OCI-LY1 (cell line): Measurements from ENCODE around the gene DCTN4.

Source experiments
- H2AFZ ChIP-seq: fragments of 200-600 bp; sonication (generic), shearing (Covaris generic); 2 replicates; pipeline ENCODE4 v1.6.0; 2014; ENCODE audit warnings: antibody characterized with exemption, mild to moderate bottlenecking, low read length
- H3F3A ChIP-seq: fragments of 200-600 bp; sonication (generic), shearing (Covaris generic); 2 replicates; pipeline ENCODE4 v1.6.0; 2014; ENCODE audit warnings: mild to moderate bottlenecking, antibody characterized with exemption, low read length, moderate library complexity; ENCODE audit not compliant: insufficient read depth
- H3K27ac ChIP-seq: fragments of 200-600 bp; sonication (generic); 2 replicates; pipeline ENCODE4 v1.5.1; 2014; ENCODE audit warnings: low read length, mixed run types, mild to moderate bottlenecking, low read depth; ENCODE audit not compliant: poor library complexity, severe bottlenecking
- H3K27me3 ChIP-seq: fragments of 200-600 bp; sonication (generic); 2 replicates; pipeline ENCODE4 v1.6.0; 2014; ENCODE audit warnings: antibody characterized with exemption, mild to moderate bottlenecking, low read length, moderate library complexity; ENCODE audit not compliant: insufficient read depth
- H3K36me3 ChIP-seq: fragments of 200-600 bp; sonication (generic); 2 replicates; pipeline ENCODE4 v1.6.1; 2014; ENCODE audit warnings: mild to moderate bottlenecking, antibody characterized with exemption, low read length, moderate library complexity, mixed read lengths; ENCODE audit not compliant: insufficient read depth
- H3K4me1 ChIP-seq: fragments of 200-600 bp; sonication (generic); 2 replicates; pipeline ENCODE4 v1.5.1; 2014; ENCODE audit warnings: mild to moderate bottlenecking, low read length, moderate library complexity; ENCODE audit not compliant: insufficient read depth, severe bottlenecking
- H3K4me2 ChIP-seq: fragments of 200-600 bp; sonication (generic), shearing (Covaris generic); 2 replicates; pipeline ENCODE4 v1.6.1; 2014; ENCODE audit warnings: low read length
- H3K4me3 ChIP-seq: fragments of 200-600 bp; sonication (generic); 2 replicates; pipeline ENCODE4 v1.5.1; 2014; ENCODE audit warnings: low read length, low read depth, mild to moderate bottlenecking, mixed read lengths; ENCODE audit not compliant: poor library complexity, severe bottlenecking
- H3K79me2 ChIP-seq: fragments of 200-600 bp; shearing (Covaris generic); 2 replicates; pipeline ENCODE4 v1.6.1; 2016; ENCODE audit warnings: mixed run types, low read length, mixed read lengths; ENCODE audit not compliant: insufficient read depth
- H3K9ac ChIP-seq: fragments of 200-600 bp; sonication (generic), shearing (Covaris generic); 2 replicates; pipeline ENCODE4 v1.6.1; 2014; ENCODE audit warnings: mild to moderate bottlenecking, low read length, mixed read lengths
- H3K9me2 ChIP-seq: fragments of 200-600 bp; sonication (generic), shearing (Covaris generic); 2 replicates; pipeline ENCODE4 v1.6.1; 2014; ENCODE audit warnings: low read depth, mild to moderate bottlenecking, low read length, mixed read lengths
- H3K9me3 ChIP-seq: fragments of 200-600 bp; shearing (Covaris generic); 2 replicates; pipeline ENCODE4 v1.6.1; 2014; ENCODE audit warnings: low read length, mixed read lengths
- H4K20me1 ChIP-seq: fragments of 200-600 bp; sonication (generic), shearing (Covaris generic); 2 replicates; pipeline ENCODE4 v1.6.0; 2016; ENCODE audit warnings: mild to moderate bottlenecking, low read length; ENCODE audit not compliant: insufficient read depth
- EZH2 ChIP-seq: fragments of 200-600 bp; sonication (generic), shearing (Covaris generic); IDR thresholded peaks from 2 replicates; pipeline ENCODE4 v1.8.0; 2017; ENCODE audit warnings: borderline replicate concordance, mixed run types, mild to moderate bottlenecking, antibody characterized with exemption, low read length, moderate library complexity, mixed read lengths
- TF ChIP-seq, protein P1 (sequence below): fragments of 200-600 bp; sonication (generic), shearing (Covaris generic); IDR thresholded peaks from 2 replicates; pipeline ENCODE4 v1.5.1; 2017; ENCODE audit warnings: mild to moderate bottlenecking, antibody characterized with exemption, low read length, moderate library complexity, mixed read lengths

The DCTN4 gene

DNA sequence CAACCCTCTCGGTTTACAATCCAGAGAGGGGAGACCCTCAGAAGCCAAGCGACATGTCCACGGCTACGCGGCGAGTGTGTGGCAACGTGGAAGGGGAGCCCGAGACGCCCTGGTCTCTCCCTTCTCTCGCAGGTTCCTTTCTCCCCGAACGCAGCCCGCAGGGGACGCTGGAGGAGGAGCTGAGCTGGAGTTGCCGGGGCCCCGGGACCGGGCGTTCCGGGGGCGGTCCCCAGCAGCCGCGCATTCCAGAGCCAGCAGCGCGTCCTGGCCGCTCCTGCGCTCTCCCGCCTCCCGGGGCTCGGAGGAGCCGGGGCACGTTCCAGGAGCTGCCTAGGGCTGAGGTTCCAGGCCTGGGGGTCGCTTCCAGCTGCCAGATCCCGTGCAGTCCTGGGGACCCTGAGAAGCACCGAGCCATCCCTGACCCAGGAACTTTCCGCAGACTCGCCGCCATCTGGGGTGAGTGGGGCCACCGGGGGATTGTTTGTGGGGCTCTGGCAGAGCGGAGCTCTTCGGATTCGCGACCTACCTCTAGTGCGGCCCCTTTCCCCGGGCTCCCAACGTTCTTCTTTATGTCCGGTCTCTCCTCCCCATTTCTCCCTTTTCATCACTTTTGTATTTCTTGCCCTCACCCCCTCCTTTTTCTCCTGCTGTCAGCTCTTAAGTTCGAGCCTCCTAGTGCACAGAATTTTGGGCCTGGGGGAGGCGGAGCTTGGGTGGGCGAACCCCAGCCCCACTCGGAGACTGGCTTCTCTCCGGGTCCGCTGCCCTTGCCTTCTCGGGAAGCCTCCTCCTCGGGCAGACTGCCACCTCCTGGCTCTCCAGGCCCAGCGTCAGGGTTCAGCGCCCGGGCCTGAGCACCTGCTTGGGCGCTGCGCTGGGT, 19.9 kb upstream of the DCTN4 start, which contains the start of gene SMIM3:
SMIM3 (plus strand) TSS at position 241 of the 880 bp plus-strand sequence. CDS start 16,684 bp downstream, outside the sequence.
- no peak within 1 kb of the TSS for H3K4me2 ChIP-seq
- H3K4me1 ChIP-seq = peaks cover 12% of the 10 kb centered on the region
- no peak within 1 kb of the TSS for H3K9ac ChIP-seq
- no peaks in the 10 kb centered on the region for H3K36me3 ChIP-seq
- no peak within 1 kb of the TSS for H2AFZ ChIP-seq
- TF ChIP-seq, protein P1, sequence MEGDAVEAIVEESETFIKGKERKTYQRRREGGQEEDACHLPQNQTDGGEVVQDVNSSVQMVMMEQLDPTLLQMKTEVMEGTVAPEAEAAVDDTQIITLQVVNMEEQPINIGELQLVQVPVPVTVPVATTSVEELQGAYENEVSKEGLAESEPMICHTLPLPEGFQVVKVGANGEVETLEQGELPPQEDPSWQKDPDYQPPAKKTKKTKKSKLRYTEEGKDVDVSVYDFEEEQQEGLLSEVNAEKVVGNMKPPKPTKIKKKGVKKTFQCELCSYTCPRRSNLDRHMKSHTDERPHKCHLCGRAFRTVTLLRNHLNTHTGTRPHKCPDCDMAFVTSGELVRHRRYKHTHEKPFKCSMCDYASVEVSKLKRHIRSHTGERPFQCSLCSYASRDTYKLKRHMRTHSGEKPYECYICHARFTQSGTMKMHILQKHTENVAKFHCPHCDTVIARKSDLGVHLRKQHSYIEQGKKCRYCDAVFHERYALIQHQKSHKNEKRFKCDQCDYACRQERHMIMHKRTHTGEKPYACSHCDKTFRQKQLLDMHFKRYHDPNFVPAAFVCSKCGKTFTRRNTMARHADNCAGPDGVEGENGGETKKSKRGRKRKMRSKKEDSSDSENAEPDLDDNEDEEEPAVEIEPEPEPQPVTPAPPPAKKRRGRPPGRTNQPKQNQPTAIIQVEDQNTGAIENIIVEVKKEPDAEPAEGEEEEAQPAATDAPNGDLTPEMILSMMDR = peak; percentile 20; the same call in 1 of the 2 replicates
- no peak for TF ChIP-seq EZH2
- no peak within 1 kb of the TSS for H3K27ac ChIP-seq
- no peak within 1 kb of the TSS for H3K4me3 ChIP-seq
- no peaks in the 10 kb centered on the region for H4K20me1 ChIP-seq
- no peaks in the 10 kb centered on the region for H3K9me3 ChIP-seq
- H3K9me2 ChIP-seq = no peaks in the 10 kb centered on the region
- H3F3A ChIP-seq = no peaks in the 10 kb centered on the region
- H3K79me2 ChIP-seq = no peaks in the 10 kb centered on the region
- H3K27me3 ChIP-seq = no peaks in the 10 kb centered on the region

GRCh38 chr5:150778088-150778516, 19.3 kb upstream of the DCTN4 start:
- Histone ChIP-seq H3K79me2 (no peaks in the 10 kb centered on the region), H3K9me2 (no peaks in the 10 kb centered on the region), H3K27me3 (no peaks in the 10 kb centered on the region), H3K4me3 (no peak overlapping the region), H3K9ac (no peak overlapping the region), H4K20me1 (no peaks in the 10 kb centered on the region), H3K36me3 (no peaks in the 10 kb centered on the region), H3K27ac (no peak overlapping the region), H3K9me3 (no peaks in the 10 kb centered on the region), H3F3A (no peaks in the 10 kb centered on the region), H3K4me2 (no peak overlapping the region), H2AFZ (no peak overlapping the region), H3K4me1 (peaks cover 12% of the 10 kb centered on the region)
- no peak for TF ChIP-seq EZH2
- TF ChIP-seq, protein P1 = no peak

- H3K27me3 ChIP-seq = no peaks in the 10 kb centered on the region
- H3K36me3 ChIP-seq = no peaks in the 10 kb centered on the region
- TF ChIP-seq EZH2 = no peak
- TF ChIP-seq, protein P1 = no peak
- H3K9ac ChIP-seq = no peak overlapping the region
- no peaks in the 10 kb centered on the region for H4K20me1 ChIP-seq
- no peak overlapping the region for H3K4me3 ChIP-seq
- no peak overlapping the region for H2AFZ ChIP-seq
- peaks cover 12% of the 10 kb centered on the region for H3K4me1 ChIP-seq
- H3K9me2 ChIP-seq = no peaks in the 10 kb centered on the region
- H3K4me2 ChIP-seq = no peak overlapping the region
- no peak overlapping the region for H3K27ac ChIP-seq
- no peaks in the 10 kb centered on the region for H3K9me3 ChIP-seq
- H3K79me2 ChIP-seq = no peaks in the 10 kb centered on the region
- H3F3A ChIP-seq = no peaks in the 10 kb centered on the region
These were observed 18.9 kb upstream of the DCTN4 start for GRCh38 chr5:150777685-150778084.
